Upper lobe of right lung (tissue), 1 donor: ENCODE data around the gene CNBD2. TPM values are rescaled to one million over a fixed set of nuclear protein-coding genes. Genes with fewer than 3 reads are reported as not detected.
A peak's percentile ranks its signal among the peaks of the same experiment; 100 is the strongest.
"Not testable (repeated sequence)": the region's sequence is repeated elsewhere in the genome, so short reads cannot be mapped to it uniquely, and the experiment has no call there.

ENCODE experiments used
- ATAC-seq: fragments of 200-7000 bp; cut with Tn5 transposase; one replicate; pipeline ENCODE4 v1.9.1; 2020; ENCODE audit warnings: mild to moderate bottlenecking, moderate library complexity
- DNase-seq: peaks from one replicate; pipeline ENCODE4 v3.0.0-alpha.2; 2020
- H3K27ac ChIP-seq: fragments of 200-600 bp; one replicate; pipeline ENCODE4 v1.8.0; 2022
- H3K27me3 ChIP-seq: fragments of 200-600 bp; one replicate; pipeline ENCODE4 v1.8.0; 2022; ENCODE audit warnings: mild to moderate bottlenecking
- H3K36me3 ChIP-seq: fragments of 200-600 bp; one replicate; pipeline ENCODE4 v1.8.0; 2022
- H3K4me1 ChIP-seq: fragments of 200-600 bp; one replicate; pipeline ENCODE4 v1.8.0; 2022
- H3K4me3 ChIP-seq: fragments of 200-600 bp; one replicate; pipeline ENCODE4 v1.8.0; 2022; ENCODE audit warnings: mild to moderate bottlenecking
- H3K9me3 ChIP-seq: fragments of 200-600 bp; one replicate; pipeline ENCODE4 v1.8.0; 2022
- CTCF ChIP-seq: fragments of 200-600 bp; IDR thresholded peaks from one replicate; pipeline ENCODE4 v1.8.0; 2022; ENCODE audit warnings: antibody characterized with exemption
- intact Hi-C: fragments of 100-400 bp; cut with DNase I; formaldehyde crosslinking; loops from one replicate; pipeline ENCODE4 v1.11.0; 2022
- total RNA-seq: library from RNA; stranded (reverse); fragmentation: NEBNext Ultra II Directional; extraction: Animal tissue kit (Norgen Biotek cat#: 25700); gene quantifications from one replicate; pipeline ENCODE4 v1.2.1, GENCODE V29; 2021
- donor health status: DM: no; HTN: yes; CAD: no; lungs with severe emphysema.

The CNBD2 gene
- total RNA-seq, 1 donor from 2014 or later: 3.4 TPM

DNA sequence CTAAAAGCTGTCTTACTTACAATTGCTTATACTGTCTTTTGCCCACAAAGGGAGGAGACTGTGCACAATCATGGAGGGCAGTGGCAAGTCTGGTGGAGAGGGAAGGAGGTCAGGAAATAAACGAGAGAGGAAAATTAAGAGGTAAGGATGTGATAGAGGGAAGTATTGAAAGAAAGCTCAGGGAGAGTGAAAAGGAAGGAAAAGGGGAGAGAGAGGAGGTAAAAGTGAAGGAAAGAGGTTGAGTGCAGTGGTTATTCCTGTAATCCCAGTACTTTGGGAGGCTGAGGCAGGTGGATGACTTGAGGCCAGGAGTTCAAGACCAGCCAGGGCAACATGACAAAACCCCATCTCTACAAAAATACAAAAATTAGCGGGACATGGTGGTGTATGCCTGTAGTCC lies 103.5 kb downstream of the CNBD2 start:
- H3K27me3 ChIP-seq: no peaks in the 10 kb centered on the region
- H3K4me3 ChIP-seq: no peak overlapping the region
- H3K4me1 ChIP-seq: peaks cover under 1% of the 10 kb centered on the region
- H3K36me3 ChIP-seq: no peaks in the 10 kb centered on the region
- H3K27ac ChIP-seq: no peak overlapping the region
- intact Hi-C loops: loop anchor here (10.0 kb wide), 1 partner anchor 63 kb away; no protein-coding TSS in a partner anchor
- DNase-seq: no peak
- TF ChIP-seq CTCF: no peak
- H3K9me3 ChIP-seq: no peaks in the 10 kb centered on the region
- no peak for ATAC-seq

DNA sequence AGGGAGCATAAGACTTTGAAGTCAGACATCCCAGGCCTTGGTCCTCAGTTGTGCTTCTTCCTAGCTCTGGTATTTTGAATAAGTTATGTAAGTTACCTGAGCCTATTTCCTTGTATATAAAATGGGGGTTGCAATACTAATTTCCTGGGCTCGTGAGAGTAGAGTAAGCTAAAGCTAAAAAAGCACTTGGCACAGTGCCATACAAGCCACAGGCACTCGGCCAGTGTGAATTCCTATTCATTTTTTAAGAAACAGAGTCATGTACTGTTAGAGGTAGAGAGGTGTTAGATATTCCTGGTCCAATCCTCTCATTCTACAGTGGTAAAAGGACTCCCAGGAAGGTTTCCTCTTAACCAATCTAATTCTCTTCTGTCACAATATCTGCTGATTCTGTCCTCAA lies 106.6 kb downstream of the CNBD2 start:
- Histone ChIP-seq H3K27me3 (no peaks in the 10 kb centered on the region), H3K9me3 (no peaks in the 10 kb centered on the region), H3K4me3 (no peak overlapping the region), H3K27ac (no peak overlapping the region), H3K36me3 (no peaks in the 10 kb centered on the region), H3K4me1 (no peaks in the 10 kb centered on the region)
- DNase-seq (no peak), ATAC-seq (no peak)
- intact Hi-C loops: loop anchor here (10.0 kb wide), 1 partner anchor 60 kb away; no protein-coding TSS in a partner anchor
- no peak for TF ChIP-seq CTCF

GRCh38 chr20:36077762-36078161 lies 109.4 kb downstream of the CNBD2 start:
- H3K36me3 ChIP-seq, H3K27ac ChIP-seq, H3K27me3 ChIP-seq, H3K4me1 ChIP-seq, H3K4me3 ChIP-seq, H3K9me3 ChIP-seq, ATAC-seq: not testable (repeated sequence)
- DNase-seq: peak; percentile 17
- intact Hi-C loops: loop anchor here (10.0 kb wide), 1 partner anchor 57 kb away; no protein-coding TSS in a partner anchor

- DNase-seq: no peak
- no peak for ATAC-seq
- Histone ChIP-seq H3K36me3 (no peaks in the 10 kb centered on the region), H3K9me3 (no peaks in the 10 kb centered on the region), H3K27me3 (no peaks in the 10 kb centered on the region), H3K4me3 (no peak overlapping the region), H3K27ac (no peak overlapping the region), H3K4me1 (no peaks in the 10 kb centered on the region)
- TF ChIP-seq CTCF: no peak
- intact Hi-C loops: loop anchor here (10.0 kb wide), 1 partner anchor 55 kb away; no protein-coding TSS in a partner anchor
Observed at GRCh38 chr20:36079486-36079885, 111.1 kb downstream of the CNBD2 start.

DNA sequence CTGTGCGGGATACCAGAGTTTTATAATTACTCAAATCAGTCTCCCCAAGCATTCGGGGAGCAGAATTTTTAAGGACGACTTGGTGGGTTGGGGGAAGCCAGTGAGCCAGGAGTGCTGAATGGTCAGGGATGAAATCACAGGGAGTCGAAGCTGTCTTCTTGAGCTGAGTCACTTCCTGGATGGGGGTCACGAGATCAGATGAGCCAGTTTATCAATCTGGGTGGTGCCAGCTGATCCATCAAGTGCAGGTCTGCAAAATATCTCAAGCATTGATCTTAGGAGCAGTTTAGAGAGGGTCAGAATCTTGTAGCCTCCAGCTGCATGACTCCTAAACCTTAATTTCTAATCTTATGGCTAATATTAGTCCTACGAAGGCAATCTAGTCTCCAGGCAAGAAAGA lies 111.6 kb downstream of the CNBD2 start:
- H3K4me3 ChIP-seq, H3K36me3 ChIP-seq, H3K4me1 ChIP-seq, ATAC-seq, H3K27me3 ChIP-seq, H3K9me3 ChIP-seq, H3K27ac ChIP-seq: not testable (repeated sequence)
- intact Hi-C loops: loop anchor here (10.0 kb wide), 1 partner anchor 55 kb away; no protein-coding TSS in a partner anchor
- DNase-seq: peak; percentile 22

Other genes with a start within 250 kb of the CNBD2 start
- gene RBM39, start 226.3 kb upstream of the CNBD2 start, total RNA-seq: 298 TPM
- gene PHF20, start 196.6 kb upstream of the CNBD2 start, total RNA-seq: 56.5 TPM
- gene SCAND1, start 14.1 kb upstream of the CNBD2 start, total RNA-seq: 56.2 TPM
- gene EPB41L1, start 186.2 kb downstream of the CNBD2 start, total RNA-seq: 61.4 TPM